ENCODE results near the gene F2R.
"Not testable (repeated sequence)": the region's sequence is repeated elsewhere in the genome, so short reads cannot be mapped to it uniquely, and the experiment has no call there.

F2R gene

GRCh38 chr5:76780616-76781015 is 64.7 kb downstream of the F2R start:
- H3K27me3 Mint-ChIP-seq; H3K4me1 Mint-ChIP-seq (ENCODE audit: low read depth); H3K9me3 Mint-ChIP-seq (ENCODE audit: low read depth); H3K36me3 Mint-ChIP-seq; H3K4me3 Mint-ChIP-seq; H3K27ac Mint-ChIP-seq: not testable (repeated sequence)

DNA sequence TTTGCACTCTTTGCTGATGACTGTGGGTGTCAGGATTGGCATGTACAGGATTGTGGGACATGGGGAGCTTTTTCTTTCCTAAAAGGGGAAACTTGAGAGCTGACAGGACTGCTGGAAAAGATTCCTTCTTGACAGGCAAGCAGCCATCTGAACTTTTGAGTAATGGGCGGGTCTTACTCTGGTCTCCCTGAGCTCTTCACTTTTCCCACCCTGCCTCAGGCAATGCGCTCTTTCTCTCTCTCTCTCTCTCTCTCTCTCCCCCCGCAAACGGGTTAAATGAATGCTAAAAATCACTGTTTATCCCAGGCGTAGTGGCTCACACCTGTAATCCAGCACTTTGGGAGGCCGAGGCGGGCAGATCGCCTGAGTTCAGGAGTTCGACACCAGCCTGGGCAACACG is 65.8 kb downstream of the F2R start:
- H3K27me3 Mint-ChIP-seq: peaks cover 2% of the 10 kb centered on the region
- no peaks in the 10 kb centered on the region for H3K9me3 Mint-ChIP-seq (ENCODE audit: low read depth)
- H3K4me3 Mint-ChIP-seq: no peak overlapping the region
- H3K4me1 Mint-ChIP-seq (ENCODE audit: low read depth): no peaks in the 10 kb centered on the region
- H3K36me3 Mint-ChIP-seq: no peaks in the 10 kb centered on the region
- no peak overlapping the region for H3K27ac Mint-ChIP-seq

DNA sequence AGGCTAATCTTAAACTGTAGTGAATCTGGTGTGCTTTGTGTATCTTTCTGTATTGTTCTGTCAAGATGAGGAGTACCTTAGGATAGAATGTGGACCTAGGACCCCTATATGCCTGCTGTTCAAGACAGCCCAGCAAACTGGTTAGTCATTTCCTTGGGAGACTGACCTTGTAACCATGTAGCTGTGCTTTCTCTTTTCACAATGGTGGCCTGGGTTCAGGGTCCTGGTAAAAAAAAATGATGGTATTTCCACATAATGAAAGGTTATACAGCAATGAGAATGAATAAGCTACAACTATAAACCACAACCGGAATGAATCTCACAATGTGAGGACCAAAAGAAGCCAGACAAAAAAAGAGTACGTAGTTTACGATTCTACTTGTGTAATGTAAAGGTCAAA is 66.5 kb downstream of the F2R start:
- H3K36me3 Mint-ChIP-seq: no peaks in the 10 kb centered on the region
- H3K27ac Mint-ChIP-seq: no peak overlapping the region
- H3K4me1 Mint-ChIP-seq (ENCODE audit: low read depth): no peaks in the 10 kb centered on the region

More for the DNA sequence above, 66.5 kb downstream of the F2R start:
- no peak overlapping the region for H3K4me3 Mint-ChIP-seq
- H3K9me3 Mint-ChIP-seq (ENCODE audit: low read depth): no peaks in the 10 kb centered on the region
- peaks cover 2% of the 10 kb centered on the region for H3K27me3 Mint-ChIP-seq
